H9 (cell line): ENCODE results near the gene RASSF3. TPM values are rescaled to one million over a fixed set of nuclear protein-coding genes. Genes with fewer than 3 reads are reported as not detected.
A peak's percentile ranks its signal among the peaks of the same experiment; 100 is the strongest.

Experiments used
- DNase-seq: peaks from one replicate; pipeline ENCODE4 v3.0.0-alpha.2; 2017
- H2AFZ ChIP-seq: one replicate; pipeline ENCODE4 v1.6.1; 2013; ENCODE audit warnings: mild to moderate bottlenecking, low read length, control low read depth, moderate library complexity
- H2AK5ac ChIP-seq: 2 replicates; pipeline ENCODE4 v1.6.1; 2013; ENCODE audit warnings: low read length, control low read depth, mixed read lengths; ENCODE audit not compliant: insufficient read length
- H2BK120ac ChIP-seq: one replicate; pipeline ENCODE4 v1.6.1; 2013; ENCODE audit warnings: low read depth, mild to moderate bottlenecking, low read length, control low read depth, inconsistent platforms; ENCODE audit not compliant: poor library complexity, severe bottlenecking
- H2BK12ac ChIP-seq: 2 replicates; pipeline ENCODE4 v1.6.1; 2013; ENCODE audit warnings: low read length, control low read depth, mixed read lengths, low read depth; ENCODE audit not compliant: insufficient read length
- H2BK15ac ChIP-seq: 2 replicates; pipeline ENCODE4 v1.6.1; 2013; ENCODE audit warnings: low read depth, low read length, control low read depth
- H2BK20ac ChIP-seq: one replicate; pipeline ENCODE4 v1.6.1; 2013; ENCODE audit warnings: low read depth, mild to moderate bottlenecking, low read length, control low read depth, inconsistent platforms; ENCODE audit not compliant: poor library complexity, severe bottlenecking
- H2BK5ac ChIP-seq: 2 replicates; pipeline ENCODE4 v1.6.1; 2013; ENCODE audit warnings: low read length, control low read depth, mixed read lengths; ENCODE audit not compliant: insufficient read length
- H3K14ac ChIP-seq: 2 replicates; pipeline ENCODE4 v1.6.1; 2013; ENCODE audit warnings: low read length, control low read depth; ENCODE audit not compliant: insufficient read depth
- H3K18ac ChIP-seq: 2 replicates; pipeline ENCODE4 v1.6.1; 2013; ENCODE audit warnings: low read depth, mild to moderate bottlenecking, mixed read lengths, low read length, control low read depth; ENCODE audit not compliant: insufficient read length
- H3K23ac ChIP-seq: 2 replicates; pipeline ENCODE4 v1.6.1; 2013; ENCODE audit warnings: low read length, control low read depth, mixed read lengths, low read depth; ENCODE audit not compliant: insufficient read length
- H3K23me2 ChIP-seq: 2 replicates; pipeline ENCODE4 v1.6.1; 2013; ENCODE audit warnings: low read depth, mild to moderate bottlenecking, mixed read lengths, low read length, control low read depth; ENCODE audit not compliant: insufficient read length, poor library complexity, severe bottlenecking
- H3K27ac ChIP-seq: 2 replicates; pipeline ENCODE4 v1.5.1; 2013; ENCODE audit warnings: low read length, control low read depth, mixed read lengths, low read depth; ENCODE audit not compliant: insufficient read length
- H3K27me3 ChIP-seq: 2 replicates; pipeline ENCODE4 v1.6.1; 2013; ENCODE audit warnings: low read length, control low read depth, inconsistent platforms; ENCODE audit not compliant: insufficient read depth
- H3K4ac ChIP-seq: 2 replicates; pipeline ENCODE4 v1.6.1; 2013; ENCODE audit warnings: low read depth, mild to moderate bottlenecking, control low read depth, inconsistent platforms, low read length, moderate library complexity
- H3K4me1 ChIP-seq: 2 replicates; pipeline ENCODE4 v1.6.1; 2013; ENCODE audit warnings: low read length, control low read depth, inconsistent platforms; ENCODE audit not compliant: insufficient read depth
- H3K4me2 ChIP-seq: 2 replicates; pipeline ENCODE4 v1.6.1; 2013; ENCODE audit warnings: low read length, control low read depth, mixed read lengths; ENCODE audit not compliant: insufficient read length, insufficient read depth
- H3K56ac ChIP-seq: 2 replicates; pipeline ENCODE4 v1.6.1; 2013; ENCODE audit warnings: low read depth, mild to moderate bottlenecking, mixed read lengths, low read length, control low read depth; ENCODE audit not compliant: insufficient read length
- H3K79me1 ChIP-seq: 2 replicates; pipeline ENCODE4 v1.6.1; 2013; ENCODE audit warnings: low read depth, mild to moderate bottlenecking, moderate library complexity, low read length, control low read depth, inconsistent platforms; ENCODE audit not compliant: insufficient read depth, poor library complexity, severe bottlenecking
- H3K79me2 ChIP-seq: 2 replicates; pipeline ENCODE4 v1.6.1; 2013; ENCODE audit warnings: low read length, control low read depth, inconsistent platforms; ENCODE audit not compliant: insufficient read depth
- H3K9ac ChIP-seq: 2 replicates; pipeline ENCODE4 v1.6.1; 2013; ENCODE audit warnings: low read length, control low read depth, mixed read lengths; ENCODE audit not compliant: insufficient read length; ENCODE audit errors: extremely low read depth
- H3K9me3 ChIP-seq: one replicate; pipeline ENCODE4 v1.6.1; 2013; ENCODE audit warnings: low read depth, low read length, inconsistent platforms; ENCODE audit not compliant: control insufficient read depth
- H3T11ph ChIP-seq: one replicate; pipeline ENCODE4 v1.6.1; 2013; ENCODE audit warnings: mild to moderate bottlenecking, low read length, control low read depth, inconsistent platforms
- H4K20me1 ChIP-seq: one replicate; pipeline ENCODE4 v1.6.1; 2013; ENCODE audit not compliant: control insufficient read depth, insufficient read length, insufficient read depth
- H4K5ac ChIP-seq: 2 replicates; pipeline ENCODE4 v1.6.1; 2013; ENCODE audit warnings: low read depth, mild to moderate bottlenecking, mixed read lengths, low read length, control low read depth; ENCODE audit not compliant: insufficient read length
- H4K8ac ChIP-seq: replicated peaks from 2 replicates; pipeline ENCODE4 v1.6.1; 2013; ENCODE audit warnings: low read length, control low read depth, mixed read lengths, low read depth; ENCODE audit not compliant: insufficient read length
- H4K91ac ChIP-seq: 2 replicates; pipeline ENCODE4 v1.6.1; 2013; ENCODE audit warnings: low read depth, mild to moderate bottlenecking, moderate library complexity, mixed read lengths, low read length, control low read depth; ENCODE audit not compliant: insufficient read length
- H3K27ac Mint-ChIP-seq, 3 experiments: 2 replicates in 2 of 3; 3 replicates in 1 of 3; pipeline ENCODE4 v1.8.0; 2020 to 2021; ENCODE audit warnings: mixed read lengths in 3 of 3, mild to moderate bottlenecking in 1 of 3, moderate library complexity in 1 of 3
- H3K27me3 Mint-ChIP-seq: 2 replicates; pipeline ENCODE4 v1.8.0; 2021; ENCODE audit warnings: low read depth, mild to moderate bottlenecking, moderate library complexity, mixed read lengths
- H3K36me3 Mint-ChIP-seq, 3 experiments: 2 replicates in 2 of 3; 3 replicates in 1 of 3; pipeline ENCODE4 v1.8.0; 2020 to 2021; ENCODE audit warnings: low read depth in 3 of 3, mixed read lengths in 3 of 3; ENCODE audit not compliant: insufficient read depth in 1 of 3
- H3K4me1 Mint-ChIP-seq, 2 experiments: 2 replicates each; pipeline ENCODE4 v1.8.0; 2020; ENCODE audit warnings: mixed read lengths in 2 of 2
- H3K4me3 Mint-ChIP-seq, 2 experiments: 2 replicates in 1 of 2; 3 replicates in 1 of 2; pipeline ENCODE4 v1.8.0; 2020 to 2021; ENCODE audit warnings: mild to moderate bottlenecking in 2 of 2, mixed read lengths in 2 of 2, moderate library complexity in 1 of 2
- H3K9me3 Mint-ChIP-seq, 2 experiments: 2 replicates in 1 of 2; 3 replicates in 1 of 2; pipeline ENCODE4 v1.8.0; 2020; ENCODE audit warnings: mild to moderate bottlenecking in 2 of 2, mixed read lengths in 2 of 2, moderate library complexity in 1 of 2
- CTCF ChIP-seq: fragments of 200-600 bp; sonication (generic); conservative IDR thresholded peaks from 3 replicates; pipeline ENCODE4 v1.8.0; 2021; ENCODE audit warnings: antibody characterized with exemption, mild to moderate bottlenecking
- WGBS: extraction: QIAGEN DNeasy Blood & Tissue Kit; methylation state at CpG from one replicate; pipeline ENCODE4 v1.1.7; 2013; ENCODE audit warnings: missing lambda C conversion rate, low lambda C conversion rate, mixed read lengths; ENCODE audit not compliant: insufficient read length; ENCODE audit errors: extremely low coverage; 5-methylcytosine and 5-hydroxymethylcytosine counted together
- total RNA-seq: library from RNA; stranded (reverse); gene quantifications from 2 replicates; pipeline ENCODE4 v1.2.1, GENCODE V29; 2021

Gene RASSF3
- total RNA-seq, 1 experiment from 2014 or later, result 45.1 TPM

- Mint-ChIP-seq H3K4me3 (no peak overlapping the region), H3K4me1 (peaks cover 3 to 7% of the 10 kb centered on the region in 2 experiments), H3K27me3 (no peaks in the 10 kb centered on the region), H3K36me3 (peaks cover 0 to 2% (median 0%) of the 10 kb centered on the region in 3 experiments; a peak in 1 of 7 replicates), H3K9me3 (no peaks in the 10 kb centered on the region), H3K27ac (peak overlapping the region in 2 of 3 experiments; percentile 16 to 27; a peak in 2 of 7 replicates)
- no peak for TF ChIP-seq CTCF
- H2BK15ac ChIP-seq, result no peak overlapping the region
- no peak overlapping the region for H4K91ac ChIP-seq
- no peak overlapping the region for H3K9ac ChIP-seq
- peaks cover 5% of the 10 kb centered on the region; the same call in 1 of the 2 replicates for H3K79me2 ChIP-seq
- no CpG with 5 or more reads among the region's 3 CpGs for WGBS
- H3K4ac ChIP-seq, result no peak overlapping the region
- no peak overlapping the region for H2BK120ac ChIP-seq
- no peak for DNase-seq
- no peak overlapping the region for H2BK20ac ChIP-seq
- H2BK5ac ChIP-seq, result no peak overlapping the region
- no peaks in the 10 kb centered on the region for H3K4me1 ChIP-seq
- no peaks in the 10 kb centered on the region for H3K27me3 ChIP-seq
- no peak overlapping the region for H4K8ac ChIP-seq
- no peak overlapping the region for H3K4me2 ChIP-seq
- no peak overlapping the region for H4K5ac ChIP-seq
- H3T11ph ChIP-seq, result no peak overlapping the region
- H2AK5ac ChIP-seq, result no peak overlapping the region
- H3K79me1 ChIP-seq, result peaks cover 11% of the 10 kb centered on the region
- no peak overlapping the region for H2AFZ ChIP-seq
- no peaks in the 10 kb centered on the region for H3K9me3 ChIP-seq
- H4K20me1 ChIP-seq, result no peaks in the 10 kb centered on the region
- no peak overlapping the region for H3K18ac ChIP-seq
- no peak overlapping the region for H3K23ac ChIP-seq
- no peaks in the 10 kb centered on the region for H3K23me2 ChIP-seq
- H3K27ac ChIP-seq, result no peak overlapping the region
- H2BK12ac ChIP-seq, result no peak overlapping the region
- no peak overlapping the region for H3K14ac ChIP-seq
- no peak overlapping the region for H3K56ac ChIP-seq
Measured at GRCh38 chr12:64658892-64659481, 48.7 kb downstream of the RASSF3 start.
